ENCODE measurements around the gene COL4A2. TPM values are rescaled to one million over a fixed set of nuclear protein-coding genes. Genes with fewer than 3 reads are reported as not detected.
A peak's percentile ranks its signal among the peaks of the same experiment; 100 is the strongest.

The COL4A2 gene
- polyA plus RNA-seq, 1 donor (not counting 4 experiments of a cell fraction or from before 2014, with no cell fraction given) = 30.7 TPM

- Histone ChIP-seq H4K20me1 (ENCODE audit: control insufficient read depth, extremely low read depth, insufficient read depth, low read length) (no peaks in the 10 kb centered on the region), H3K4me3 (ENCODE audit: control insufficient read depth in 2 of 3, extremely low read depth in 1 of 3, insufficient read depth in 2 of 3, low read depth in 1 of 3, low read length in 3 of 3) (no peak overlapping the region), H3K9me3 (ENCODE audit: control insufficient read depth, low read depth, low read length) (no peaks in the 10 kb centered on the region), H3K9ac (ENCODE audit: control insufficient read depth, extremely low read depth, insufficient read depth, low read length) (no peak overlapping the region), H3K27me3 (ENCODE audit: control insufficient read depth, extremely low read depth, insufficient read depth, low read length) (no peaks in the 10 kb centered on the region), H3K79me2 (ENCODE audit: control insufficient read depth, insufficient read depth, low read length) (peaks cover 72% of the 10 kb centered on the region), H2AFZ (ENCODE audit: control insufficient read depth, low read length) (no peak overlapping the region), H3K4me2 (ENCODE audit: control insufficient read depth, extremely low read depth, insufficient read depth, low read depth, low read length) (no peak overlapping the region), H3K4me1 (ENCODE audit: control insufficient read depth, extremely low read depth, insufficient read depth, low read length) (peaks cover 36% of the 10 kb centered on the region), H3K27ac (ENCODE audit: control insufficient read depth, insufficient read depth, low read length) (no peak overlapping the region), H3K36me3 (ENCODE audit: control insufficient read depth in 2 of 2, extremely low read depth in 1 of 2, insufficient read depth in 2 of 2, low read length in 2 of 2) (peaks cover 0 to 6% of the 10 kb centered on the region in 2 experiments), H3K9me1 (ENCODE audit: control insufficient read depth, extremely low read depth, insufficient read depth, low read length) (peaks cover 2% of the 10 kb centered on the region)
- FAIRE-seq = no peak
- dilution Hi-C loops (cut with MboI; ENCODE audit: extremely low pct_ligation_motif_present, low sequenced_read_pairs) = no loop called here
- TF ChIP-seq, protein P1, sequence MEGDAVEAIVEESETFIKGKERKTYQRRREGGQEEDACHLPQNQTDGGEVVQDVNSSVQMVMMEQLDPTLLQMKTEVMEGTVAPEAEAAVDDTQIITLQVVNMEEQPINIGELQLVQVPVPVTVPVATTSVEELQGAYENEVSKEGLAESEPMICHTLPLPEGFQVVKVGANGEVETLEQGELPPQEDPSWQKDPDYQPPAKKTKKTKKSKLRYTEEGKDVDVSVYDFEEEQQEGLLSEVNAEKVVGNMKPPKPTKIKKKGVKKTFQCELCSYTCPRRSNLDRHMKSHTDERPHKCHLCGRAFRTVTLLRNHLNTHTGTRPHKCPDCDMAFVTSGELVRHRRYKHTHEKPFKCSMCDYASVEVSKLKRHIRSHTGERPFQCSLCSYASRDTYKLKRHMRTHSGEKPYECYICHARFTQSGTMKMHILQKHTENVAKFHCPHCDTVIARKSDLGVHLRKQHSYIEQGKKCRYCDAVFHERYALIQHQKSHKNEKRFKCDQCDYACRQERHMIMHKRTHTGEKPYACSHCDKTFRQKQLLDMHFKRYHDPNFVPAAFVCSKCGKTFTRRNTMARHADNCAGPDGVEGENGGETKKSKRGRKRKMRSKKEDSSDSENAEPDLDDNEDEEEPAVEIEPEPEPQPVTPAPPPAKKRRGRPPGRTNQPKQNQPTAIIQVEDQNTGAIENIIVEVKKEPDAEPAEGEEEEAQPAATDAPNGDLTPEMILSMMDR (optimal IDR thresholded peaks at IDR 0.05 in 1 of 3, IDR thresholded peaks at IDR 0.05 in 1 of 3, conservative IDR thresholded peaks at IDR 0.05 in 1 of 3; ENCODE audit: extremely low read depth in 1 of 3, insufficient read depth in 2 of 3, low read length in 3 of 3) = no peak
- TF ChIP-seq EZH2 (IDR thresholded peaks at IDR 0.05; ENCODE audit: low read length) = no peak
- DNase-seq (ENCODE audit: low read depth, low spot score) = no peak
These were observed 2.8 kb upstream of the COL4A2 start for GRCh38 chr13:110304256-110304655.

GRCh38 chr13:110305001-110305400, 2.1 kb upstream of the COL4A2 start:
- Histone ChIP-seq H3K36me3 (ENCODE audit: control insufficient read depth in 2 of 2, extremely low read depth in 1 of 2, insufficient read depth in 2 of 2, low read length in 2 of 2) (peaks cover 0 to 8% of the 10 kb centered on the region in 2 experiments), H3K9me1 (ENCODE audit: control insufficient read depth, extremely low read depth, insufficient read depth, low read length) (peaks cover 2% of the 10 kb centered on the region), H3K4me3 (ENCODE audit: control insufficient read depth in 2 of 3, extremely low read depth in 1 of 3, insufficient read depth in 2 of 3, low read depth in 1 of 3, low read length in 3 of 3) (peak overlapping the region in 1 of 3 experiments; percentile 79), H3K4me1 (ENCODE audit: control insufficient read depth, extremely low read depth, insufficient read depth, low read length) (peaks cover 41% of the 10 kb centered on the region), H3K9me3 (ENCODE audit: control insufficient read depth, low read depth, low read length) (no peaks in the 10 kb centered on the region), H3K27ac (ENCODE audit: control insufficient read depth, insufficient read depth, low read length) (no peak overlapping the region), H3K9ac (ENCODE audit: control insufficient read depth, extremely low read depth, insufficient read depth, low read length) (no peak overlapping the region), H3K4me2 (ENCODE audit: control insufficient read depth, extremely low read depth, insufficient read depth, low read depth, low read length) (peak overlapping the region; percentile 93), H3K79me2 (ENCODE audit: control insufficient read depth, insufficient read depth, low read length) (peaks cover 76% of the 10 kb centered on the region), H2AFZ (ENCODE audit: control insufficient read depth, low read length) (no peak overlapping the region), H4K20me1 (ENCODE audit: control insufficient read depth, extremely low read depth, insufficient read depth, low read length) (no peaks in the 10 kb centered on the region), H3K27me3 (ENCODE audit: control insufficient read depth, extremely low read depth, insufficient read depth, low read length) (no peaks in the 10 kb centered on the region)
- no peak for FAIRE-seq
- DNase-seq (ENCODE audit: low read depth, low spot score) = no peak
- TF ChIP-seq, protein P1 (optimal IDR thresholded peaks at IDR 0.05 in 1 of 3, IDR thresholded peaks at IDR 0.05 in 1 of 3, conservative IDR thresholded peaks at IDR 0.05 in 1 of 3; ENCODE audit: extremely low read depth in 1 of 3, insufficient read depth in 2 of 3, low read length in 3 of 3) = no peak
- no peak for TF ChIP-seq EZH2 (IDR thresholded peaks at IDR 0.05; ENCODE audit: low read length)
- dilution Hi-C loops (cut with MboI; ENCODE audit: extremely low pct_ligation_motif_present, low sequenced_read_pairs) = no loop called here

Measured in keratinocyte (primary cell).